Colon (tissue), 2 donors: ENCODE results near the gene EEPD1.

Experiments
- FAIRE-seq: peaks from 2 replicates; lab custom pipeline; 2012; peaks lifted over from hg19 to GRCh38; lab: Jason Lieb, UNC
- donor health status: control.
- donor health status: control.

EEPD1 gene

DNA sequence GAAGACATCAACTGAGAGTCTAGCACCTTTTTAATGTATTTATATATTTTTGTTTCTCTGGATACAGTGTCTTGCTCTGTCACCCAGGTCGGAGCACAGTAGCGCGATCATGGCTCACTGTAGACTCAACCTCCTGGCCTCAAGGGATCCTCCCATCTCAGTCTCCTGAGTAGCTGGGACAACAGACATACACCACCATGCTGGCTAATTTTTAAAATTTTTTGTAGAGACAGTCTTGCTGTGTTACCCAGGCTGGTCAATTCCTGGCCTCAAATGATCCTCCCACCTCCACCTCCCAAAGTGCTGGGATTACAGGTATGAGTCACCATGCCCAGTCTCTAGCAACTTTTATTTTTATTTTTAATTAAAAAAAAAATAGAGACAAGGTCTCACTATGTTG is 185.2 kb downstream of the EEPD1 start:
- no peak for FAIRE-seq

DNA sequence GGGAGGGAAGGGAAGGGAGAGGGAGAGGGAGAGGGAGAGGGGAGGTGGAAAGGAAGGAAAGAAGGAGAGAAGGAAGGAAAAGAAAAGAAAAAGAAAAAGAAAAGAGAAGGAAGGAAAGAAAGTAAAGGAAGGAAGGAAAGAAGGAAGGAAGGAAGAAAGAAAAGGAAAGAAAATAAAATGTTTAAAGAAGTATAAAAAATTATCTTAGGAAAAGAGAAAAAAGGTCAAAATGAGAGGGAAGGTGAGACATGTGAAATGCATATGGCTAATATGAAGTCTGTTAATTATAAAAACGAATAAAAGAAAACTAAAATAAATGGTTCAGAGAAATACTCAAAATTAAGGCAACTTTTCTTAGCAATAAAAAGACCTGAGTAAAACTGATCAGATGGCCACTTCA is 190.5 kb downstream of the EEPD1 start:
- FAIRE-seq: no peak

DNA sequence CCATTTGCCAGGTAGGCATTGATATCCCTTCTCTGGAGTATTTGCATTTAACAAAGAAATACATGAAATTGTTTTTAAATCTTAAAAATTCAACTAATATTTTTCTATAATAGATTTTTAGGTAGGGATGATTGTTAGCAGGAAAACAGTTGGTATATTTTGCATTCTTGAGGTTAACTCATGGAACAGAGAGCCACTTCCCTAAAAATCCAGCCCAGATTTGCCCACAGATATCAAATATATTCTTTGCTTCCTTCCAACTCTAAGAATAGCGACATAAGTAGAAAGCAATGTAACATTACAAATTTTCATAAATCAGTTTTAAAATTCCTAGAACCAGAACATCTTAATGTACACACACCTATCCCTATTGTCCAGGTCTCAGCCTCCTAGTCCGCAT is 191.6 kb downstream of the EEPD1 start:
- FAIRE-seq: no peak

DNA sequence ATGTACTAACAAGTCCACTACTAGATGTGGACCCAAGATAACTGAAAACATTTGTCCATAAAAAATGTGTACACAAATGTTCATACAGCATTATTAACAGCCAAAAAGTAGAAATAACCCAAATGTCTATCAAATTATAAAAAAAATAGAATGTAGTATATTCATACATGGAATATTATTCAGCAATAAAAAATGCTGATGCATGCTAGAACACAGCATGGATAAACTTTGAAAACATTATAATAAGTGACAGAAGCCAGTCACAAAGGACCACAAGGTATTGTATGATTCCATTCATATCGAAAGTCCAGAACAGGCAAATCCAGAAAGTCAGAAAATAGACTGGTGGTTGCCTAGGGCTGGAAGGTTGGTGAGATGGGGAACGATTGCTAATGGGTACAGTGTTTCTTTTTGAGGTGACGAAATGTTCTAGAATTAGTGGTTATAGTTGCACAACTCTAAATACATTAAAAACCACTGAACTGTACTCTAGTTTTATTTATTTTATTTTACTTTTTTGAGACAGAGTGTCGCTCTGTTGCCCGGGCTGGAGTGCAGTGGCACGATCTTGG is 193.3 kb downstream of the EEPD1 start:
- no peak for FAIRE-seq

DNA sequence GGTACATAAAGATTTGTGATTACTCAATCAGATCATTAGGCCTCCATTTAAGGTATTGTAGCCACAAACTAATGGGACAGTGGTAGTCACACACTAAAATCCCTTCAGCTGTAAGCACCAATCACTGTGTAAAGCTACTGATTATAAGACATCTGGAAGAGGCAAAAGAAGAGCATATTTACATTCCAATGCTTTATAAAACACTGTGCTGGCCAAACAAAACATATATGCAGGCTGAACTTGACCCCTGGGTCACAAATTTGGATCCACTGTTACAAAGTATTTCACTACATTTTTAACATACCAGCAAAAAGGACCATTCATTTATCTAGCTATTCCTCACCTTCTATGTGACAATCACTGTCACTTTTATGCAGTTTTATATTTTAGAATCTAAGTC is 195.2 kb downstream of the EEPD1 start:
- no peak for FAIRE-seq

DNA sequence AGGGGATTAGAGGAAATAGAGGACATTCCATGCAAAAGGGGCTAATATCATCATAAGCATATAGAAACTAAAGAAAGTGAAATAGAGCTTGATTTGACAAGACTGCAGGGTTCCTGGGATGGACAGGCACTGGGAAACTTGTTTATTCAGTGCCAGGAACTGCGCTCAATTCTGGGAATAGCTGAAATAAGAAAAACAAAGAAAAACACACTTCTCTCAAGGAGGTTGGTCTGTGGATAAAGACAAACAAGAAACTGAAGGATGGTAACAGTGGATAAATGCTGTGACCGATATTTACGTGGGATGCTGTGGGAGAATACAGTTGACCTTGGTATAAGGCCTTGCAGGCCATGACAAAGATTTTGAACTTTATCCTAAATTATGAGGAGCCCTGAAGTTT is 195.7 kb downstream of the EEPD1 start:
- FAIRE-seq: no peak

DNA sequence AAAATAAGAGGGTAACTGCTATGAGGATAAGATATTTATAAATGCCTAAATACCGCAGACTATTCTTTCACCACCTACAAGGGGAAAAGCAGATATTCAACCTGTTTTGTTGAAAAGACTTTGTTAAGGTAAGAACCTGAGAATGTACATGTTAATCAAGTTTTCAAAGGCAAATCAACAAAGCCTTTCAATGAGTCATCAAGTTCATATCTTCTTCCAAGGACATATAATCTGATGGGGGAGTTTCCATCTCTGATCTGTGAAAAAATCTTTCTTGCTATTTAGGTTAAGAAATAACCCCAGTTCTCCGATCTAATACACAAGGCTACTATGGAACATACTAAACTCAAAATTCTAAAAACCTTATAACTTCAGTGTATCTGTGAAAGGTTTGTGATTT is 196.6 kb downstream of the EEPD1 start:
- no peak for FAIRE-seq
